Measurements from ENCODE around the gene NOS1AP.

The NOS1AP gene

DNA sequence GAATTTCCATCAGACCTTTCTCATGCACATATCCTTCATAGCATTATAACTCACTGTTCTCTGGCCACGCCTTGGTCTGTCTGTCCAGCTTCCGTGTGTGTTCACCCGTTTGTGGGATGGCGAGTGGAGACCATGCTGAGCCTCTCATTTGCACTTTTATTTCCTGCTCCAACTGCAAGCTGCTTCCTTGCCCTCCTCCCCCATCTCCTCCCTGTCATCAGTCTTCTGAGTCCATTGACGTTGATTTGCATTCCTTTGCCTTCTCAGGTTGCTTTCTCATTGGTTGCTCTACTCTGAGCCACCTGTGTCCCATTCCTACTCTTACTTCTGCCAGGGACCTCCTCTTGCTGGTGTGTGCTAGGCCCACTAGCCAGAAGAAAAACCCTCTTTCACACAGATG, 146.4 kb downstream of the NOS1AP start:
- no peaks in the 10 kb centered on the region for H3F3A ChIP-seq (ENCODE audit: insufficient read depth, low read length)
- H3K27ac ChIP-seq (ENCODE audit: low read length), result no peak overlapping the region
- H3K27me3 ChIP-seq (replicated peaks; ENCODE audit: insufficient read depth, low read length), result no peaks in the 10 kb centered on the region
- TF ChIP-seq, protein P1, sequence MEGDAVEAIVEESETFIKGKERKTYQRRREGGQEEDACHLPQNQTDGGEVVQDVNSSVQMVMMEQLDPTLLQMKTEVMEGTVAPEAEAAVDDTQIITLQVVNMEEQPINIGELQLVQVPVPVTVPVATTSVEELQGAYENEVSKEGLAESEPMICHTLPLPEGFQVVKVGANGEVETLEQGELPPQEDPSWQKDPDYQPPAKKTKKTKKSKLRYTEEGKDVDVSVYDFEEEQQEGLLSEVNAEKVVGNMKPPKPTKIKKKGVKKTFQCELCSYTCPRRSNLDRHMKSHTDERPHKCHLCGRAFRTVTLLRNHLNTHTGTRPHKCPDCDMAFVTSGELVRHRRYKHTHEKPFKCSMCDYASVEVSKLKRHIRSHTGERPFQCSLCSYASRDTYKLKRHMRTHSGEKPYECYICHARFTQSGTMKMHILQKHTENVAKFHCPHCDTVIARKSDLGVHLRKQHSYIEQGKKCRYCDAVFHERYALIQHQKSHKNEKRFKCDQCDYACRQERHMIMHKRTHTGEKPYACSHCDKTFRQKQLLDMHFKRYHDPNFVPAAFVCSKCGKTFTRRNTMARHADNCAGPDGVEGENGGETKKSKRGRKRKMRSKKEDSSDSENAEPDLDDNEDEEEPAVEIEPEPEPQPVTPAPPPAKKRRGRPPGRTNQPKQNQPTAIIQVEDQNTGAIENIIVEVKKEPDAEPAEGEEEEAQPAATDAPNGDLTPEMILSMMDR (IDR thresholded peaks at IDR 0.05; ENCODE audit: low read length), result no peak
- TF ChIP-seq EZH2 (optimal IDR thresholded peaks at IDR 0.05; ENCODE audit: low read depth, low read length) (no peak), EZH2phosphoT487 (IDR thresholded peaks at IDR 0.05; ENCODE audit: low read length) (no peak)
- no peaks in the 10 kb centered on the region for H3K4me1 ChIP-seq (ENCODE audit: low read length)
- DNase-seq, result no peak
- H3K79me2 ChIP-seq (ENCODE audit: low read length), result no peaks in the 10 kb centered on the region
- H3K9me2 ChIP-seq (replicated peaks; ENCODE audit: insufficient read depth, low read length), result no peaks in the 10 kb centered on the region
- H4K20me1 ChIP-seq (ENCODE audit: insufficient read depth, low read length), result no peaks in the 10 kb centered on the region
- H3K36me3 ChIP-seq (replicated peaks; ENCODE audit: insufficient read depth, low read length), result no peaks in the 10 kb centered on the region
- no peak overlapping the region for H2AFZ ChIP-seq (ENCODE audit: low read length)
- H3K4me3 ChIP-seq (ENCODE audit: low read length), result no peak overlapping the region
- H3K4me2 ChIP-seq (ENCODE audit: low read depth, low read length), result no peak overlapping the region
- no peak overlapping the region for H3K9ac ChIP-seq (ENCODE audit: low read length)
- H3K9me3 ChIP-seq (replicated peaks; ENCODE audit: insufficient read depth, low read length), result no peaks in the 10 kb centered on the region

DNA sequence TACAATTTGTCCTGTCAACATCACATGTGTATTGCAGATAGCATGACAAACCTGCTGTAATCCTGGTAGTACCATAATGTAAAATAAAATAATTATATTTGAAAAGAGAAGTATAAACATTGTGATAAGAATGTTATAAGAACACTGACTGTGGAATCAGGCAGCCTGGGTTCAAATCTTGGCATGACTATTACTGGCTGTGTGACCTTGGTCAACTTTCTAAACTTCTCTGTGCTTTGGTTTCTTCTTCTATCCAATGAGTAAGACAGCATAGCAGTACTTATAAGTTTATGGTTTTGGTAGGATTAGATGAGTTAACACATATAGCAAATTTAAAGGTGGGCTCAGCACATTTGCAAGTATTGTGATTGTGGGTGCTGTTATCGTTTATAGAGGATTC, 147.1 kb downstream of the NOS1AP start:
- no peaks in the 10 kb centered on the region for H3K36me3 ChIP-seq (replicated peaks; ENCODE audit: insufficient read depth, low read length)
- no peaks in the 10 kb centered on the region for H4K20me1 ChIP-seq (ENCODE audit: insufficient read depth, low read length)
- H3K9me2 ChIP-seq (replicated peaks; ENCODE audit: insufficient read depth, low read length), result no peaks in the 10 kb centered on the region
- H3K4me1 ChIP-seq (ENCODE audit: low read length), result no peaks in the 10 kb centered on the region
- no peaks in the 10 kb centered on the region for H3K79me2 ChIP-seq (ENCODE audit: low read length)
- H3K4me3 ChIP-seq (ENCODE audit: low read length), result no peak overlapping the region
- no peak overlapping the region for H2AFZ ChIP-seq (ENCODE audit: low read length)
- H3K27me3 ChIP-seq (replicated peaks; ENCODE audit: insufficient read depth, low read length), result no peaks in the 10 kb centered on the region
- H3K27ac ChIP-seq (ENCODE audit: low read length), result no peak overlapping the region
- H3K9me3 ChIP-seq (replicated peaks; ENCODE audit: insufficient read depth, low read length), result no peaks in the 10 kb centered on the region
- no peaks in the 10 kb centered on the region for H3F3A ChIP-seq (ENCODE audit: insufficient read depth, low read length)
- H3K4me2 ChIP-seq (ENCODE audit: low read depth, low read length), result no peak overlapping the region
- DNase-seq, result no peak
- TF ChIP-seq, protein P1 (IDR thresholded peaks at IDR 0.05; ENCODE audit: low read length), result no peak
- TF ChIP-seq EZH2 (optimal IDR thresholded peaks at IDR 0.05; ENCODE audit: low read depth, low read length), result no peak
- no peak for TF ChIP-seq EZH2phosphoT487 (IDR thresholded peaks at IDR 0.05; ENCODE audit: low read length)
- no peak overlapping the region for H3K9ac ChIP-seq (ENCODE audit: low read length)

DNA sequence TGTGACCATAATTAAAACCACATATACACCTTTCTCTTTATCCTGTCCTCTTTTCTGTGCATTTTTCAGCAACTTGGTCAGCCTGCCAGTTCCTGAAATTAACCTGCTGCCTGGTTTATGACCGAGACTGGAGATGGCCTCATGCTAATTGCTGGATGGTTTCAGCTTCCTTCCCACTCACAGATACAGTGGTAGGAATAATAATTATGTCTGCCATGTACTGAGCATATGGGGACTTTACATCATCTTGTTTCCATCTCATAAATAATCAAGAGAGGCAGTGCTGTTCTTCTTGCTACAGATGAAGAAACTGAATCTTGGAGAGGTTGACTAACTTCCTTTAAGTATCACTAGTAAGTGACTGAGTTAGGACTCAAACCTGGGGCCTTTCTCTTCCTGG, 148.2 kb downstream of the NOS1AP start:
- Histone ChIP-seq H3K4me2 (ENCODE audit: low read depth, low read length) (no peak overlapping the region), H4K20me1 (ENCODE audit: insufficient read depth, low read length) (no peaks in the 10 kb centered on the region), H3K27ac (ENCODE audit: low read length) (no peak overlapping the region), H3K36me3 (replicated peaks; ENCODE audit: insufficient read depth, low read length) (no peaks in the 10 kb centered on the region), H3K9ac (ENCODE audit: low read length) (no peak overlapping the region), H3K9me3 (replicated peaks; ENCODE audit: insufficient read depth, low read length) (no peaks in the 10 kb centered on the region), H3K9me2 (replicated peaks; ENCODE audit: insufficient read depth, low read length) (no peaks in the 10 kb centered on the region), H3K27me3 (replicated peaks; ENCODE audit: insufficient read depth, low read length) (no peaks in the 10 kb centered on the region), H3K4me3 (ENCODE audit: low read length) (no peak overlapping the region), H2AFZ (ENCODE audit: low read length) (no peak overlapping the region), H3F3A (ENCODE audit: insufficient read depth, low read length) (no peaks in the 10 kb centered on the region), H3K4me1 (ENCODE audit: low read length) (no peaks in the 10 kb centered on the region), H3K79me2 (ENCODE audit: low read length) (no peaks in the 10 kb centered on the region)
- DNase-seq, result no peak
- TF ChIP-seq EZH2phosphoT487 (IDR thresholded peaks at IDR 0.05; ENCODE audit: low read length) (no peak), EZH2 (optimal IDR thresholded peaks at IDR 0.05; ENCODE audit: low read depth, low read length) (no peak)
- TF ChIP-seq, protein P1 (IDR thresholded peaks at IDR 0.05; ENCODE audit: low read length), result no peak
